K562 (cell line): ENCODE results near the gene TTBK1. TPM values are rescaled to one million over a fixed set of nuclear protein-coding genes. Genes with fewer than 3 reads are reported as not detected.

Source experiments
- ATAC-seq: fragments of 200-7000 bp; cut with Tn5 transposase; 3 replicates; pipeline ENCODE4 v1.9.1; 2020; ENCODE audit warnings: moderate library complexity
- BruUV-seq: library from RNA; stranded (reverse); fragments of 400-500 nt; replicated peaks from 2 replicates; lab custom pipeline; 2021; lab: Mats Ljungman, UMichigan
- CTCF ChIA-PET: fragments of 300-600 bp; formaldehyde crosslinking; extraction: SDS; loops from one replicate; lab custom pipeline; 2021; ENCODE audit warnings: low intra/inter-chr PET ratio; lab: Yijun Ruan, JAX
- POLR2A ChIA-PET: fragments of 300-600, 350-650 bp; sonication (Branson Sonifier 250); formaldehyde crosslinking; extraction: SDS; loops from one replicate; lab custom pipeline; 2021; ENCODE audit warnings: antibody characterized with exemption, inconsistent platforms; lab: Yijun Ruan, JAX
- DNase-seq, 4 experiments: peaks; one replicate each; pipeline versions ENCODE4 v3.0.0 to v3.0.0-alpha.2; 2011 to 2018; ENCODE audit warnings: low spot score in 3 of 4, mixed read lengths in 3 of 4; ENCODE audit errors: extremely low read depth in 1 of 4
- FAIRE-seq: peaks from 2 replicates; lab custom pipeline; 2011; peaks lifted over from hg19 to GRCh38; lab: Jason Lieb, UNC
- H2AFZ ChIP-seq: 2 replicates; pipeline ENCODE4 v1.6.0; 2011; ENCODE audit warnings: low read depth, low read length, control low read depth, inconsistent platforms
- H3K27ac ChIP-seq: fragments of 200-600 bp; 3 replicates; pipeline ENCODE4 v1.8.0; 2011; ENCODE audit warnings: low read depth, mild to moderate bottlenecking, control low read depth, inconsistent platforms, low read length, moderate library complexity, mixed read lengths; ENCODE audit errors: extremely low read depth
- H3K27me3 ChIP-seq, 2 experiments: fragments of 300-600 bp in 1 of 2; 2 replicates in 1 of 2; 3 replicates in 1 of 2; pipeline versions ENCODE4 v1.6.0 to v1.8.0; 2011; ENCODE audit warnings: inconsistent platforms in 2 of 2, low read length in 2 of 2, mild to moderate bottlenecking in 1 of 2, mixed read lengths in 1 of 2, moderate library complexity in 1 of 2; ENCODE audit not compliant: control insufficient read depth in 2 of 2, insufficient read depth in 2 of 2
- H3K36me3 ChIP-seq: fragments of 300-600 bp; 3 replicates; pipeline ENCODE4 v1.8.0; 2011; ENCODE audit warnings: mild to moderate bottlenecking, low read length, inconsistent platforms; ENCODE audit not compliant: control insufficient read depth, insufficient read depth
- H3K4me1 ChIP-seq, 2 experiments: fragments of 200-600 bp in 1 of 2; replicated peaks in 1 of 2; 2 replicates in 1 of 2; 3 replicates in 1 of 2; pipeline versions ENCODE4 v1.5.1 to v1.8.0; 2011; ENCODE audit warnings: inconsistent platforms in 2 of 2, low read length in 2 of 2, mild to moderate bottlenecking in 1 of 2, mixed read lengths in 1 of 2, moderate library complexity in 1 of 2; ENCODE audit not compliant: control insufficient read depth in 2 of 2, insufficient read depth in 2 of 2
- H3K4me2 ChIP-seq: 2 replicates; pipeline ENCODE4 v1.6.1; 2011; ENCODE audit warnings: low read length, control low read depth, inconsistent platforms, mixed read lengths; ENCODE audit not compliant: insufficient read depth
- H3K4me3 ChIP-seq: fragments of 200-600 bp; sonication (generic), shearing (Covaris generic); 2 replicates; pipeline ENCODE4 v1.5.1; 2016; ENCODE audit warnings: control low read depth, inconsistent platforms
- H3K79me2 ChIP-seq: fragments of 200-600 bp; 3 replicates; pipeline ENCODE4 v1.8.0; 2011; ENCODE audit warnings: low read length, inconsistent platforms; ENCODE audit not compliant: control insufficient read depth, insufficient read depth
- H3K9ac ChIP-seq, 2 experiments: 2 replicates each; pipeline versions ENCODE4 v1.6.0 to v1.6.1; 2011; ENCODE audit warnings: low read depth in 2 of 2, low read length in 2 of 2, control low read depth in 1 of 2, inconsistent platforms in 1 of 2, mild to moderate bottlenecking in 1 of 2, mixed read lengths in 1 of 2; ENCODE audit not compliant: insufficient read depth in 1 of 2
- H3K9me1 ChIP-seq: one replicate; pipeline ENCODE4 v1.6.0; 2011; ENCODE audit warnings: inconsistent platforms, mild to moderate bottlenecking, low read length, moderate library complexity; ENCODE audit not compliant: control insufficient read depth, insufficient read depth
- H3K9me3 ChIP-seq: replicated peaks from 2 replicates; pipeline ENCODE4 v1.5.1; 2011; ENCODE audit warnings: low read depth, low read length, inconsistent platforms; ENCODE audit not compliant: control insufficient read depth, insufficient read depth
- H4K20me1 ChIP-seq: replicated peaks from 2 replicates; pipeline ENCODE4 v1.6.1; 2011; ENCODE audit warnings: low read length, inconsistent platforms, mixed read lengths; ENCODE audit not compliant: control insufficient read depth, insufficient read depth
- ADNP ChIP-seq: fragments of 200-800 bp; sonication (Bioruptor generic); IDR thresholded peaks from 2 replicates; pipeline ENCODE4 v1.6.1; 2016; ENCODE audit warnings: missing genetic modification characterization, missing compliant biosample characterization
- CBX8 ChIP-seq: fragments of 200-600 bp; sonication (generic); IDR thresholded peaks from 2 replicates; pipeline ENCODE4 v1.6.1; 2012; ENCODE audit warnings: borderline replicate concordance, mixed run types, low read depth, mild to moderate bottlenecking, moderate library complexity, mixed read lengths, low read length, control low read depth, inconsistent platforms; ENCODE audit not compliant: poor library complexity, severe bottlenecking; ENCODE audit errors: extremely low read depth
- CHD1 ChIP-seq: fragments of 200-600 bp; sonication (generic); IDR thresholded peaks from one replicate; pipeline ENCODE4 v1.6.1; 2012; ENCODE audit warnings: mild to moderate bottlenecking, moderate library complexity, low read length, inconsistent platforms
- DMBX1 ChIP-seq: fragments of 250-450 bp; sonication (Bioruptor Pico); IDR thresholded peaks from 2 replicates; pipeline ENCODE4 v1.8.0; 2022; ENCODE audit warnings: inconsistent platforms, mild to moderate bottlenecking, moderate library complexity, borderline replicate concordance
- FOXP4 ChIP-seq: sonication (generic); formaldehyde crosslinking; IDR thresholded peaks from 2 replicates; pipeline ENCODE4 v1.8.0; 2022; ENCODE audit warnings: mild to moderate bottlenecking, missing genetic modification reagents, borderline replicate concordance
- MCM5 ChIP-seq: fragments of 450-650 bp; IDR thresholded peaks from 2 replicates; pipeline ENCODE4 v1.6.1; 2016; ENCODE audit warnings: low read depth
- NBN ChIP-seq: fragments of 450-650 bp; IDR thresholded peaks from 2 replicates; pipeline ENCODE4 v1.6.1; 2016; ENCODE audit warnings: low read depth, mild to moderate bottlenecking
- PHF20 ChIP-seq: fragments of 450-650 bp; IDR thresholded peaks from 2 replicates; pipeline ENCODE4 v1.6.1; 2018; ENCODE audit not compliant: partially characterized antibody
- POLR2G ChIP-seq: fragments of 200-400 bp; formaldehyde crosslinking; IDR thresholded peaks from 2 replicates; pipeline ENCODE4 v1.6.1; 2017; ENCODE audit warnings: low read depth, mild to moderate bottlenecking, antibody characterized with exemption, low read length, moderate library complexity
- ZBTB1 ChIP-seq: sonication (generic); formaldehyde crosslinking; IDR thresholded peaks from 2 replicates; pipeline ENCODE4 v1.8.1; 2023; ENCODE audit warnings: missing genetic modification reagents, low read depth, mild to moderate bottlenecking, borderline replicate concordance
- ZNF239 ChIP-seq: fragments of 250-450 bp; sonication (Bioruptor Pico); IDR thresholded peaks from 2 replicates; pipeline ENCODE4 v1.4.0; 2020; ENCODE audit warnings: mild to moderate bottlenecking
- WGBS: fragments of 100-300 bp; shearing (Covaris generic); methylation state at CpG from one replicate; pipeline ENCODE4 v1.1.6; 2016; ENCODE audit warnings: low coverage, mixed read lengths; ENCODE audit not compliant: insufficient coverage; ENCODE audit errors: missing lambda C conversion rate; 5-methylcytosine and 5-hydroxymethylcytosine counted together
- in situ Hi-C: fragments of 300-500 bp; cut with MboI; formaldehyde crosslinking; loops from 4 replicates; pipeline ENCODE4 v1.15.0; 2018; ENCODE audit warnings: inconsistent platforms, mixed read lengths
- intact Hi-C: fragments of 100-400 bp; cut with micrococcal nuclease; formaldehyde crosslinking; loops from 2 replicates; pipeline ENCODE4 v1.14.2; 2022
- polyA plus RNA-seq, 8 experiments: library from polyadenylated mRNA; depleted of rRNA in 4 of 8; stranded (reverse) in 5 of 8; unstranded in 3 of 8; fragments of >200 nt; fragmentation: Nextera tagmentation in 2 of 8; fragmentation: Illumina TruSeq in 1 of 8; extraction: Ambion mirVana in 2 of 8; extraction: Trizol in 1 of 8; gene quantifications; 2 replicates each; pipeline versions ENCODE4 v1.2.1 to v1.2.3, GENCODE V29; 2011 to 2014; ENCODE audit warnings: inconsistent platforms in 1 of 8, missing spikeins in 1 of 8
- total RNA-seq, 7 experiments: library from RNA; depleted of rRNA in 6 of 7; stranded (reverse); fragments of >200 nt in 6 of 7; fragmentation: Illumina TruSeq in 2 of 7; extraction: Trizol in 2 of 7; gene quantifications; 2 replicates each; pipeline versions ENCODE4 v1.2.1 to v1.2.3, GENCODE V29; 2011 to 2021; ENCODE audit warnings: low replicate concordance in 1 of 7
- TF ChIP-seq, protein P1 (sequence below), 2 experiments: fragments of 450-650 bp; conservative IDR thresholded peaks; 2 replicates each; pipeline ENCODE4 v1.6.1; 2017; ENCODE audit warnings: mild to moderate bottlenecking in 2 of 2, moderate library complexity in 2 of 2

TTBK1 gene
- total and polyA plus RNA-seq, 9 of the 15 experiments (the other 6 are each of a cell fraction or from before 2014, with no cell fraction given): not detected

- DNase-seq: no peak
- TF ChIP-seq ZNF239 (CRISPR knock-in tag): no peak
- peak; percentile 49 for TF ChIP-seq POLR2G
- TF ChIP-seq DMBX1 (CRISPR knock-in tag): no peak
- TF ChIP-seq CHD1: no peak
- Histone ChIP-seq H3K79me2 (no peaks in the 10 kb centered on the region), H3K9me1 (no peaks in the 10 kb centered on the region), H3K36me3 (no peaks in the 10 kb centered on the region), H3K27ac (no peak overlapping the region), H3K27me3 (no peaks in the 10 kb centered on the region), H2AFZ (no peak overlapping the region), H4K20me1 (no peaks in the 10 kb centered on the region), H3K9me3 (no peaks in the 10 kb centered on the region), H3K9ac (peak overlapping the region in 1 of 2 experiments; percentile 61; a peak in 2 of 4 replicates), H3K4me1 (peaks cover 12 to 25% of the 10 kb centered on the region in 2 experiments; a peak in 4 of 5 replicates), H3K4me2 (no peak overlapping the region), H3K4me3 (no peak overlapping the region)
- in situ Hi-C loops: no loop called here
- ChIA-PET CTCF (no interaction called here), POLR2A (interaction anchor here (0.7 to 10.7 kb wide), 4 partner anchors 10 to 34 kb away, joined by 3 to 118 read pairs (median 6); partner anchors contain the start of genes CUL9 and DNPH1)
- no peak for FAIRE-seq
- no TSS peak for BruUV-seq
- WGBS: 63% methylated on average over 12 of the region's 12 CpGs
- intact Hi-C loops: no loop called here
- no peak for ATAC-seq
These were observed 27.1 kb upstream of the TTBK1 start for GRCh38 chr6:43216200-43216599.

- H3K9me1 ChIP-seq: no peaks in the 10 kb centered on the region
- no peaks in the 10 kb centered on the region for H3K79me2 ChIP-seq
- H3K4me2 ChIP-seq: no peak overlapping the region
- in situ Hi-C loops: no loop called here
- no peak overlapping the region for H2AFZ ChIP-seq
- no peak overlapping the region for H3K9ac ChIP-seq
- no peak for ATAC-seq
- DNase-seq: no peak
- WGBS: 52% methylated on average over 5 of the region's 5 CpGs
- H3K27ac ChIP-seq: no peak overlapping the region
- no peaks in the 10 kb centered on the region for H3K27me3 ChIP-seq
- intact Hi-C loops: no loop called here
- H3K36me3 ChIP-seq: no peaks in the 10 kb centered on the region
- peak; percentile 11 for FAIRE-seq
- H4K20me1 ChIP-seq: no peaks in the 10 kb centered on the region
- BruUV-seq: no TSS peak
- CTCF ChIA-PET: no interaction called here
- no peaks in the 10 kb centered on the region for H3K9me3 ChIP-seq
- no peak overlapping the region for H3K4me3 ChIP-seq
- H3K4me1 ChIP-seq: peaks cover 12 to 31% of the 10 kb centered on the region in 2 experiments; a peak in 4 of 5 replicates
- POLR2A ChIA-PET: interaction anchor here (0.6 to 10.7 kb wide), 2 partner anchors 9 to 50 kb away, joined by 4 to 118 read pairs; partner anchors contain the start of gene DNPH1
- no peak for TF ChIP-seq POLR2G
- no peak for TF ChIP-seq PHF20
- TF ChIP-seq FOXP4 (CRISPR knock-in tag): no peak
- no peak for TF ChIP-seq ZBTB1
- no peak for TF ChIP-seq MCM5
- TF ChIP-seq, protein P1, sequence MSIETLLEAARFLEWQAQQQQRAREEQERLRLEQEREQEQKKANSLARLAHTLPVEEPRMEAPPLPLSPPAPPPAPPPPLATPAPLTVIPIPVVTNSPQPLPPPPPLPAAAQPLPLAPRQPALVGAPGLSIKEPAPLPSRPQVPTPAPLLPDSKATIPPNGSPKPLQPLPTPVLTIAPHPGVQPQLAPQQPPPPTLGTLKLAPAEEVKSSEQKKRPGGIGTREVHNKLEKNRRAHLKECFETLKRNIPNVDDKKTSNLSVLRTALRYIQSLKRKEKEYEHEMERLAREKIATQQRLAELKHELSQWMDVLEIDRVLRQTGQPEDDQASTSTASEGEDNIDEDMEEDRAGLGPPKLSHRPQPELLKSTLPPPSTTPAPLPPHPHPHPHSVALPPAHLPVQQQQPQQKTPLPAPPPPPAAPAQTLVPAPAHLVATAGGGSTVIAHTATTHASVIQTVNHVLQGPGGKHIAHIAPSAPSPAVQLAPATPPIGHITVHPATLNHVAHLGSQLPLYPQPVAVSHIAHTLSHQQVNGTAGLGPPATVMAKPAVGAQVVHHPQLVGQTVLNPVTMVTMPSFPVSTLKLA (conservative IDR thresholded peaks at IDR 0.05): no peak
- TF ChIP-seq ADNP: no peak
- no peak for TF ChIP-seq CBX8
- no peak for TF ChIP-seq NBN
These were observed 25.9 kb upstream of the TTBK1 start for GRCh38 chr6:43217351-43217750.
